DND-41 (cell line): ENCODE results near the gene RGR.

Experiments used
- ATAC-seq: fragments of 200-7000 bp; cut with Tn5 transposase; 3 replicates; pipeline ENCODE4 v1.9.1; 2021; ENCODE audit warnings: low read depth; ENCODE audit not compliant: insufficient read depth
- DNase-seq: peaks from one replicate; pipeline ENCODE4 v3.0.0-alpha.2; 2020
- H2AFZ ChIP-seq: 2 replicates; pipeline ENCODE4 v1.6.0; 2012; ENCODE audit warnings: low read depth, low read length
- H3K27ac ChIP-seq: 2 replicates; pipeline ENCODE4 v1.5.1; 2012; ENCODE audit warnings: low read length, inconsistent platforms
- H3K27me3 ChIP-seq: fragments of 200-600 bp; sonication (generic); 2 replicates; pipeline ENCODE4 v1.6.0; 2012; ENCODE audit warnings: low read length, mild to moderate bottlenecking, inconsistent platforms; ENCODE audit not compliant: insufficient read depth, poor library complexity
- H3K36me3 ChIP-seq: 2 replicates; pipeline ENCODE4 v1.5.1; 2012; ENCODE audit warnings: low read length, inconsistent platforms; ENCODE audit not compliant: insufficient read depth
- H3K4me1 ChIP-seq: 2 replicates; pipeline ENCODE4 v1.5.1; 2012; ENCODE audit warnings: mild to moderate bottlenecking, low read length; ENCODE audit not compliant: insufficient read depth
- H3K4me2 ChIP-seq: 2 replicates; pipeline ENCODE4 v1.6.0; 2012; ENCODE audit warnings: mild to moderate bottlenecking, moderate library complexity, low read length, inconsistent platforms; ENCODE audit not compliant: insufficient read depth
- H3K4me3 ChIP-seq, 2 experiments: fragments of 200-600 bp in 1 of 2; shearing (Covaris generic) in 1 of 2; 2 replicates each; pipeline ENCODE4 v1.5.1; 2012 to 2016; ENCODE audit warnings: inconsistent platforms in 2 of 2, low read length in 2 of 2, mild to moderate bottlenecking in 2 of 2, low read depth in 1 of 2, moderate library complexity in 1 of 2
- H3K79me2 ChIP-seq: 2 replicates; pipeline ENCODE4 v1.6.0; 2012; ENCODE audit warnings: low read length, inconsistent platforms; ENCODE audit not compliant: insufficient read depth
- H3K9ac ChIP-seq: 2 replicates; pipeline ENCODE4 v1.6.0; 2012; ENCODE audit warnings: low read depth, mild to moderate bottlenecking, inconsistent platforms, low read length, moderate library complexity
- H3K9me3 ChIP-seq: 2 replicates; pipeline ENCODE4 v1.5.1; 2012; ENCODE audit warnings: low read length, moderate library complexity, mild to moderate bottlenecking, inconsistent platforms; ENCODE audit not compliant: insufficient read depth, severe bottlenecking
- H4K20me1 ChIP-seq: 2 replicates; pipeline ENCODE4 v1.6.0; 2012; ENCODE audit warnings: low read length; ENCODE audit not compliant: insufficient read depth
- CTCF ChIP-seq: IDR thresholded peaks from 2 replicates; pipeline ENCODE4 v1.5.1; 2012; ENCODE audit warnings: borderline replicate concordance, low read length, moderate library complexity, mild to moderate bottlenecking; ENCODE audit not compliant: poor library complexity, severe bottlenecking; ENCODE audit errors: extremely low read depth
- EZH2 ChIP-seq: IDR thresholded peaks from 3 replicates; pipeline ENCODE4 v1.6.1; 2012; ENCODE audit warnings: borderline replicate concordance, low read depth, mild to moderate bottlenecking, moderate library complexity, low read length, inconsistent platforms; ENCODE audit not compliant: severe bottlenecking

RGR gene

GRCh38 chr10:84263716-84264115 is 18.9 kb downstream of the RGR start:
- H3K27me3 ChIP-seq, result peaks cover 7% of the 10 kb centered on the region
- H3K36me3 ChIP-seq, result no peaks in the 10 kb centered on the region
- ATAC-seq (no peak), DNase-seq (no peak)
- no peak overlapping the region for H3K27ac ChIP-seq
- H3K4me1 ChIP-seq, result peaks cover 6% of the 10 kb centered on the region; the same call in 1 of the 2 replicates
- TF ChIP-seq CTCF, result no peak
- no peak for TF ChIP-seq EZH2
- no peak overlapping the region for H3K9ac ChIP-seq
- no peaks in the 10 kb centered on the region for H3K79me2 ChIP-seq
- no peaks in the 10 kb centered on the region for H4K20me1 ChIP-seq
- no peak overlapping the region for H3K4me2 ChIP-seq
- H3K4me3 ChIP-seq, result no peak overlapping the region
- H3K9me3 ChIP-seq, result no peaks in the 10 kb centered on the region
- H2AFZ ChIP-seq, result no peak overlapping the region

GRCh38 chr10:84264611-84265141 is 19.8 kb downstream of the RGR start:
- Histone ChIP-seq H3K9me3 (no peaks in the 10 kb centered on the region), H3K4me2 (peak overlapping the region; percentile 26; the same call in 1 of the 2 replicates), H3K27me3 (peaks cover 7% of the 10 kb centered on the region), H3K4me3 (no peak overlapping the region), H3K9ac (no peak overlapping the region), H3K79me2 (no peaks in the 10 kb centered on the region), H3K27ac (no peak overlapping the region), H3K4me1 (peaks cover 6% of the 10 kb centered on the region; the same call in 1 of the 2 replicates), H3K36me3 (no peaks in the 10 kb centered on the region), H4K20me1 (no peaks in the 10 kb centered on the region), H2AFZ (no peak overlapping the region)
- TF ChIP-seq EZH2, result no peak
- TF ChIP-seq CTCF, result peak; percentile 99
- peak; percentile 99 for ATAC-seq
- DNase-seq, result peak; percentile 75

GRCh38 chr10:84265418-84265817 is 20.6 kb downstream of the RGR start:
- no peaks in the 10 kb centered on the region for H3K9me3 ChIP-seq
- no peaks in the 10 kb centered on the region for H3K79me2 ChIP-seq
- H3K27ac ChIP-seq, result no peak overlapping the region
- no peak for ATAC-seq
- H4K20me1 ChIP-seq, result no peaks in the 10 kb centered on the region
- H3K4me1 ChIP-seq, result peaks cover 7% of the 10 kb centered on the region
- H3K4me3 ChIP-seq, result no peak overlapping the region
- H3K27me3 ChIP-seq, result peaks cover 7% of the 10 kb centered on the region
- no peak for TF ChIP-seq CTCF
- TF ChIP-seq EZH2, result no peak
- H3K4me2 ChIP-seq, result no peak overlapping the region
- H2AFZ ChIP-seq, result no peak overlapping the region
- DNase-seq, result no peak
- no peaks in the 10 kb centered on the region for H3K36me3 ChIP-seq
- no peak overlapping the region for H3K9ac ChIP-seq
